SH-SY5Y (cell line): ENCODE results near the gene RPS21.

Experiments
- GATA2 ChIP-seq: IDR thresholded peaks from 2 replicates; pipeline ENCODE4 v1.6.1; 2011; ENCODE audit warnings: mild to moderate bottlenecking, low read depth, low read length
- GATA3 ChIP-seq: IDR thresholded peaks from 2 replicates; pipeline ENCODE4 v1.6.1; 2011; ENCODE audit warnings: low read depth, mild to moderate bottlenecking, low read length, moderate library complexity

DNA sequence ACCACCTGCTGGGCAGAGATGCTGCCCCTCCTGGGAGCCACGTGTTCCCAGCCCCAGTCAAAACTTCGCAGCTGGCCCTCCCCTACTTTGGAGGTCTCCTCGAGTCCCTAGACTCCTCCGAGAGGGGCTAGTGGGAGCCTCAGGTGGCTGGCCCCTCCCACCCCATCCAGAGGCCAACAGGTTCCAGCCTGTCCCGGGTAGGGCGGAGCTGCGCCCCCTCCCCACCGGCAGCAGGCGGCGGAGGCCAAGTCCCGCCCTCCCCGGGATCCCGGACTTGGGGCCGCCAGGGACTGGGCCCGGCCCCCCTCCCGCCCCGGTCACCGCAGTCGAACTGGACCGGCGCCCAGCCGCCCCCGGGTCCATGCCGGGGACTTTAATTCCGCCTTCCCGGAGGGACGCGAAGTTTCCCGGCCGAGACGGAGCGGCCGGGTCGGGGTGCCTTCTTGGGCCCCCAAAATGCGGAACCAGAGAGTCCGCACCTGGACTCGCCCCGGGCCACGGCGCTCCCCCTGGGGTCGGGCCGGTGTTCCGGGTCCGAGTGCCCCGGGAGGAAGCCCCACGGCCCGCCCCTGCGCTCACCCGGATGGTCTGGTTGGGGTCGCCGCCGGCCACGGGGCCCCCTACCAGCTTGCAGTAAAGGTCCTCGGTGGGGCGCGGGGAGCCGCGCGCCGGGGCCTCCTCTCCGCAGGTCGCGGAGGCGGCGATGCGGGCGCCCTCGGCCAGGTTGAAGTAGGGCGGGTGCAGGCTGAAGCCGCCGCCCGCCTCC is 20.4 kb upstream of the RPS21 start:
- TF ChIP-seq GATA2 (no peak), GATA3 (no peak)
